ENCODE results near the gene OVCH1.
"Not testable (repeated sequence)": the region's sequence is repeated elsewhere in the genome, so short reads cannot be mapped to it uniquely, and the experiment has no call there.

OVCH1 gene

DNA sequence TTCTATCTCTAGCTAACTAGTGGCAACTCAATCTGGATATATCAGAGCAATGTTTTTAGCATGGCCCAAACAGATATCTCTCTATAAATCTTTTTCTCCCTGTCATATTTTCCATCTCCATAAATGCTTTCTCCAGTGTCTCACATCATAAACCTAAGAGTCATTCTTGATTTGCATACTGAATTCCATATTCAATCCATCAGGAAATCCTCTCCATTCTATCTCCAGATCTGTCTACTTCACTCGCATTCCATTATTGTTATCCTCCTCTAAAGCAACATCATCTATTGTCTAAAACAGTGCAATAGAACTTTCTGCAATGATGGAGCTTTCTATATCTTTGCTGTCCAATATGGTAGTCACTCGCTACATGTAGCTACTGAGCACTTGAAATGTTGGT lies 71.0 kb downstream of the OVCH1 start:
- H3K4me2 ChIP-seq = no peak overlapping the region
- H3K4me1 ChIP-seq = no peaks in the 10 kb centered on the region
- H3K36me3 ChIP-seq = no peaks in the 10 kb centered on the region
- H3K27ac ChIP-seq = no peak overlapping the region
- no peaks in the 10 kb centered on the region for H3K9me3 ChIP-seq
- H3K4me3 ChIP-seq = no peak overlapping the region
- TF ChIP-seq Cebpa-rat (IDR thresholded peaks at IDR 0.05) = no peak
- H3K27me3 ChIP-seq = no peaks in the 10 kb centered on the region
- H3K9ac ChIP-seq = no peak overlapping the region
- no peaks in the 10 kb centered on the region for H4K20me1 ChIP-seq

DNA sequence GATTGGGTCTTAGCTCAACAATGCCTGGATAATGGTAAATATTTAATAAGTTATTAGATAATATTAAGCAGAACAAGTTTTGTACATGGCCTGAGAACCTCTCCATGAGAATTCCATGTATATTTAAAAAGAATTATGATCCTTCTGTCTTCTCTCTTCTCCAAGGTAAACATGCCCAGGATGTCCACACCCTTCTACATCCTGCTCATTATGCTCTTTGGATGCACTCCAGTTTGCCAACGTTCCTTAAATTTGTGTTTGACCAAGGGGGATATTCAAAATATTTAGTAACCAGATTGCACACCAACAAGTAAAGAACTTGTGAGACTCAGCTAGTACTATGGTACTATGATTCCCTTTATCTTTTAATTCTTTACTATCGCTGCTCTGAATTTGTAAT lies 71.8 kb downstream of the OVCH1 start:
- H3K27ac ChIP-seq = no peak overlapping the region

DNA sequence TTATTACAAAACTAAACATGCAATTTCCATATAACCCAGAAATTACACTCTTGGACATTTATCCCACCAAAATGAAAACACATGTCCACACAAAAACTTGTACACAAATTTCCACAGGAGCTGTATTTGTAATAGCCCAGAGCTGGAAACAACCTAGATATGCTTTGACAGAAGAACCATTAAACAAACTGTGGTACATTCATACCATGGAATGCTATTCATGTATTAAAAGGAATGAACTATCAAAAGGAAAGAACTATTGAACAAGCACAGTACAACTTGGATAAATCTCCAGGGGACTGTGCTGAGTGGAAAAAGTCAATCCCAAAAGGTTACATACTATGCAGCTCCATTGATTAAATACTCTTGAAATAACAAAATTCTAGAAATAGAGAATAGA lies 80.7 kb downstream of the OVCH1 start:
- Histone ChIP-seq H3K27me3 (no peaks in the 10 kb centered on the region), H3K4me3 (no peak overlapping the region), H3K4me1 (no peaks in the 10 kb centered on the region), H3K4me2 (no peak overlapping the region), H4K20me1 (no peaks in the 10 kb centered on the region), H3K36me3 (no peaks in the 10 kb centered on the region), H3K27ac (no peak overlapping the region), H3K9me3 (no peaks in the 10 kb centered on the region), H3K9ac (no peak overlapping the region)
- TF ChIP-seq Cebpa-rat (IDR thresholded peaks at IDR 0.05) = no peak

More for the DNA sequence above, 71.8 kb downstream of the OVCH1 start:
- H3K27me3 ChIP-seq = no peaks in the 10 kb centered on the region
- H3K9me3 ChIP-seq = no peaks in the 10 kb centered on the region
- no peak overlapping the region for H3K4me2 ChIP-seq
- TF ChIP-seq Cebpa-rat (IDR thresholded peaks at IDR 0.05) = no peak
- no peak overlapping the region for H3K4me3 ChIP-seq
- no peaks in the 10 kb centered on the region for H4K20me1 ChIP-seq
- no peak overlapping the region for H3K9ac ChIP-seq
- no peaks in the 10 kb centered on the region for H3K4me1 ChIP-seq
- H3K36me3 ChIP-seq = no peaks in the 10 kb centered on the region

DNA sequence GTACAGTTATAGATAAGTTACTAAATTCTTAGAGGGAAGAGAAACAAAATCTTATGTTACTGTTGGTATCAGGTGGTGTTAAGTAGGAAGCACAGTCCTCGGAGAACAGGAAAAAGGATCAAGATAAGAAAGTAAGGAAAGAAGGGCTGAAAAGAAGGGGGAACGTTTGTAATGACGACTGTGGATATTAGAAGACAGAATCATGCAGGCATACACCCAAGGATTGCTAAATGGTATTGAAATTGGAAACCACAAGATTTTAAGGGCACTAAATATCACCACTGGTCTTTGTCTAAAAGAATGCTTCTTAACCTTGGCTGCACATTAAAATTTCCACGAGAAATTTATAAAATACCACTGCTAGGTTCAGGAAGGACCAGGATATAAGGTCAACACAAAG lies 82.4 kb downstream of the OVCH1 start:
- no peaks in the 10 kb centered on the region for H3K4me1 ChIP-seq
- H4K20me1 ChIP-seq = no peaks in the 10 kb centered on the region
- no peak overlapping the region for H3K4me2 ChIP-seq
- no peak overlapping the region for H3K9ac ChIP-seq
- H3K27me3 ChIP-seq = no peaks in the 10 kb centered on the region
- no peak overlapping the region for H3K27ac ChIP-seq
- no peaks in the 10 kb centered on the region for H3K36me3 ChIP-seq
- no peaks in the 10 kb centered on the region for H3K9me3 ChIP-seq
- TF ChIP-seq Cebpa-rat (IDR thresholded peaks at IDR 0.05) = no peak
- H3K4me3 ChIP-seq = no peak overlapping the region

- no peaks in the 10 kb centered on the region for H3K9me3 ChIP-seq
- H3K9ac ChIP-seq = no peak overlapping the region
- H3K4me1 ChIP-seq = no peaks in the 10 kb centered on the region
- H3K36me3 ChIP-seq = no peaks in the 10 kb centered on the region
- no peak for TF ChIP-seq Cebpa-rat (IDR thresholded peaks at IDR 0.05)
- H3K27me3 ChIP-seq = no peaks in the 10 kb centered on the region
- H3K4me2 ChIP-seq = no peak overlapping the region
- no peak overlapping the region for H3K27ac ChIP-seq
- H3K4me3 ChIP-seq = no peak overlapping the region
- no peaks in the 10 kb centered on the region for H4K20me1 ChIP-seq
These were observed 83.1 kb downstream of the OVCH1 start for GRCh38 chr12:29414368-29414767.

DNA sequence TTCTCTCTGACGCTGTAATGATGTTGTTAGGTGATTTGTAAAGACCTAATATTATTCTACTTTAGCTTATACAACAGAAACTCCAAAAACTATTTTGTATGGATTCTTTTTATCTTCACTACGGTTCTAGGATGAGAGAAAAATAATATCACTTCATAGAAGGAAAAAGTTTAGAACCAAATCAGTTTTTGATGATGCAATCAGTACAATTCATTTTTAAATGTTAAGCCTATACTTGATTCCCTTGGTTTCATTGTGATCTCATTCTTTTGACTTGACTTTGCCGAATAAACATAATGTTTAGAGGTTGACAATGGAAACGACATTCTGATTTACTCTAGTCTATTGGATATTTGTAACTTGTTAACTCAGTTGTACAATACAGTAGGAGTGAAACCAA lies 91.9 kb downstream of the OVCH1 start:
- no peaks in the 10 kb centered on the region for H3K36me3 ChIP-seq
- TF ChIP-seq Cebpa-rat (IDR thresholded peaks at IDR 0.05) = no peak
- no peaks in the 10 kb centered on the region for H4K20me1 ChIP-seq
- no peak overlapping the region for H3K9ac ChIP-seq
- no peak overlapping the region for H3K27ac ChIP-seq
- H3K9me3 ChIP-seq = no peaks in the 10 kb centered on the region
- no peak overlapping the region for H3K4me3 ChIP-seq
- no peak overlapping the region for H3K4me2 ChIP-seq
- no peaks in the 10 kb centered on the region for H3K27me3 ChIP-seq
- H3K4me1 ChIP-seq = no peaks in the 10 kb centered on the region

GRCh38 chr12:29403991-29404390 lies 93.5 kb downstream of the OVCH1 start:
- Histone ChIP-seq H3K9ac (no peak overlapping the region), H3K9me3 (no peaks in the 10 kb centered on the region), H3K4me2 (no peak overlapping the region), H3K4me3 (no peak overlapping the region), H3K27ac (no peak overlapping the region), H4K20me1 (no peaks in the 10 kb centered on the region), H3K36me3 (no peaks in the 10 kb centered on the region), H3K27me3 (no peaks in the 10 kb centered on the region), H3K4me1 (no peaks in the 10 kb centered on the region)
- TF ChIP-seq Cebpa-rat (IDR thresholded peaks at IDR 0.05) = no peak

- Histone ChIP-seq H3K4me3 (no peak overlapping the region), H3K27me3 (no peaks in the 10 kb centered on the region), H3K36me3 (no peaks in the 10 kb centered on the region), H3K4me1 (no peaks in the 10 kb centered on the region), H3K9me3 (no peaks in the 10 kb centered on the region), H4K20me1 (no peaks in the 10 kb centered on the region), H3K27ac (no peak overlapping the region), H3K9ac (no peak overlapping the region), H3K4me2 (no peak overlapping the region)
- no peak for TF ChIP-seq Cebpa-rat (IDR thresholded peaks at IDR 0.05)
These were observed 95.0 kb downstream of the OVCH1 start for GRCh38 chr12:29402437-29402836.

GRCh38 chr12:29398495-29398894 lies 99.0 kb downstream of the OVCH1 start:
- H3K27me3 ChIP-seq = no peaks in the 10 kb centered on the region
- no peak overlapping the region for H3K27ac ChIP-seq
- no peak overlapping the region for H3K9ac ChIP-seq
- no peak for TF ChIP-seq Cebpa-rat (IDR thresholded peaks at IDR 0.05)
- no peak overlapping the region for H3K4me3 ChIP-seq
- no peak overlapping the region for H3K4me2 ChIP-seq
- no peaks in the 10 kb centered on the region for H3K9me3 ChIP-seq
- H4K20me1 ChIP-seq = no peaks in the 10 kb centered on the region
- no peaks in the 10 kb centered on the region for H3K36me3 ChIP-seq
- H3K4me1 ChIP-seq = no peaks in the 10 kb centered on the region

- Histone ChIP-seq H4K20me1 (no peaks in the 10 kb centered on the region), H3K4me1 (no peaks in the 10 kb centered on the region), H3K4me3 (no peak overlapping the region), H3K9ac (no peak overlapping the region), H3K27ac (no peak overlapping the region), H3K4me2 (no peak overlapping the region), H3K9me3 (no peaks in the 10 kb centered on the region), H3K27me3 (no peaks in the 10 kb centered on the region), H3K36me3 (no peaks in the 10 kb centered on the region)
- no peak for TF ChIP-seq Cebpa-rat (IDR thresholded peaks at IDR 0.05)
These were observed 100.7 kb downstream of the OVCH1 start for GRCh38 chr12:29396774-29397173.

DNA sequence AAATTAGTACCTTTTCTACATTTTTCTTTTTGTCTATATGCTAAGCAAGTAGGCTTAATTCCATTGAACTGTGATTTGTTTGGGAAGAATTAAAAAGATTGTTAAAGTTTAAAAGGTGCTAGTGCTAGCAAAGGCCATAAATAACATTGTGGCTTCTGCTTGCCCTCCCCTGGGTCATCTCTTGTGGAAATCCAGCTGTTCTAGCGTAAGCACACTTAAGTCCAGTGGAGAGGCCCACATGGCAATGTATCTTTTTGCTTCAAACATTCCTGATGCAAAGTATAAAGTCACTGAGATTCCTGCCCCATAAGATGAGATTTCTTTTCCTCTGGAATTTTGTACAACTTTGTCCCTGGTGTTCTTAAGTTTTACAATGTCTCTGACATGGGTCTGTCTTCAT lies 102.1 kb downstream of the OVCH1 start:
- Histone ChIP-seq H3K27me3 (no peaks in the 10 kb centered on the region), H3K27ac (no peak overlapping the region), H3K4me2 (no peak overlapping the region), H3K9me3 (no peaks in the 10 kb centered on the region), H3K36me3 (no peaks in the 10 kb centered on the region), H3K4me1 (no peaks in the 10 kb centered on the region), H4K20me1 (no peaks in the 10 kb centered on the region), H3K9ac (no peak overlapping the region), H3K4me3 (no peak overlapping the region)
- TF ChIP-seq Cebpa-rat (IDR thresholded peaks at IDR 0.05) = no peak

DNA sequence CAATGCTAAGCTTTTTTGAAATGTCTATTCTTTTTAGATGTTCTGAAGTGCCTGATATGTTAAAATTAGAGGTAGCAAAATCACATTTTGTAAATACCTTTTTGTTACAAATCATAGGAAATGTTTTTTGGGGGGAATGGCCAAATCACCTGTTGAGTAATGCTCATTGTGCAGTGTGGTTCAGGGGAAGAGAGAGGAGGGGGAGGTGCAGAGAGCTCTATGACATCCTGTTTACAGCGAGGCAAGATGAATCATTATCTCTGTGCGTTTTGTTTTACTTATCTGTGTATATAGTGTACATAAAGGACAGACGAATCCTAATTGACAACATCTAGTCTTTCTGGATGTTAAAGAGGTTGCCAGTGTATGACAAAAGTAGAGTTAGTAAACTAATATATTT lies 107.1 kb downstream of the OVCH1 start:
- H3K27ac ChIP-seq, H3K27me3 ChIP-seq, H3K4me2 ChIP-seq, H3K4me3 ChIP-seq, H3K36me3 ChIP-seq, H4K20me1 ChIP-seq, H3K9ac ChIP-seq, H3K9me3 ChIP-seq, H3K4me1 ChIP-seq: not testable (repeated sequence)

Measured in BLaER1 (cell line).